Measurements from ENCODE around the gene PGAP6. TPM values are rescaled to one million over a fixed set of nuclear protein-coding genes. Genes with fewer than 3 reads are reported as not detected.

Gene PGAP6
- total and polyA plus RNA-seq, 2 of the 8 experiments (the other 6 are each of a cell fraction or from before 2014, with no cell fraction given): 86.8 to 364 TPM

DNA sequence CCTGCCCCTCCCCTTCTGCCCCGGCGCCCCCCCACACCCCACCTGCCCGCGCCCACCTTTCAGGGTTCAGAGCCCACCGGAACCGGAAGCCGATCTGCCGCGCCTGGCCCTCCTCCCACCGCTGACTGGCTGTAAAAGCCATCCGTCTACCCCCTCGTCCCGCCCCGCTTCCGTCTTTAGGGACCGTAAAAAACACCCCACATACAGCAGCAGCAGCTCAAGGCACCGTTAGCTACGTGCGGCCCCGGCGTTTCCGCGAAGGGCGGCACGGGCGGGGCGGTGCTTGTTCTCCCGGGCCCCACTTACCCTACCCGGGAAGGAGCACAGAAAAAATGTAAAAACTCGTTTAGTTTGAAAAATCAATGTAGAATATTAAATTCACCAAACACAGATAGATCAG is 11.3 kb downstream of the PGAP6 start, which contains the start of gene MRPL28 (continued):
- TF ChIP-seq, protein P1, sequence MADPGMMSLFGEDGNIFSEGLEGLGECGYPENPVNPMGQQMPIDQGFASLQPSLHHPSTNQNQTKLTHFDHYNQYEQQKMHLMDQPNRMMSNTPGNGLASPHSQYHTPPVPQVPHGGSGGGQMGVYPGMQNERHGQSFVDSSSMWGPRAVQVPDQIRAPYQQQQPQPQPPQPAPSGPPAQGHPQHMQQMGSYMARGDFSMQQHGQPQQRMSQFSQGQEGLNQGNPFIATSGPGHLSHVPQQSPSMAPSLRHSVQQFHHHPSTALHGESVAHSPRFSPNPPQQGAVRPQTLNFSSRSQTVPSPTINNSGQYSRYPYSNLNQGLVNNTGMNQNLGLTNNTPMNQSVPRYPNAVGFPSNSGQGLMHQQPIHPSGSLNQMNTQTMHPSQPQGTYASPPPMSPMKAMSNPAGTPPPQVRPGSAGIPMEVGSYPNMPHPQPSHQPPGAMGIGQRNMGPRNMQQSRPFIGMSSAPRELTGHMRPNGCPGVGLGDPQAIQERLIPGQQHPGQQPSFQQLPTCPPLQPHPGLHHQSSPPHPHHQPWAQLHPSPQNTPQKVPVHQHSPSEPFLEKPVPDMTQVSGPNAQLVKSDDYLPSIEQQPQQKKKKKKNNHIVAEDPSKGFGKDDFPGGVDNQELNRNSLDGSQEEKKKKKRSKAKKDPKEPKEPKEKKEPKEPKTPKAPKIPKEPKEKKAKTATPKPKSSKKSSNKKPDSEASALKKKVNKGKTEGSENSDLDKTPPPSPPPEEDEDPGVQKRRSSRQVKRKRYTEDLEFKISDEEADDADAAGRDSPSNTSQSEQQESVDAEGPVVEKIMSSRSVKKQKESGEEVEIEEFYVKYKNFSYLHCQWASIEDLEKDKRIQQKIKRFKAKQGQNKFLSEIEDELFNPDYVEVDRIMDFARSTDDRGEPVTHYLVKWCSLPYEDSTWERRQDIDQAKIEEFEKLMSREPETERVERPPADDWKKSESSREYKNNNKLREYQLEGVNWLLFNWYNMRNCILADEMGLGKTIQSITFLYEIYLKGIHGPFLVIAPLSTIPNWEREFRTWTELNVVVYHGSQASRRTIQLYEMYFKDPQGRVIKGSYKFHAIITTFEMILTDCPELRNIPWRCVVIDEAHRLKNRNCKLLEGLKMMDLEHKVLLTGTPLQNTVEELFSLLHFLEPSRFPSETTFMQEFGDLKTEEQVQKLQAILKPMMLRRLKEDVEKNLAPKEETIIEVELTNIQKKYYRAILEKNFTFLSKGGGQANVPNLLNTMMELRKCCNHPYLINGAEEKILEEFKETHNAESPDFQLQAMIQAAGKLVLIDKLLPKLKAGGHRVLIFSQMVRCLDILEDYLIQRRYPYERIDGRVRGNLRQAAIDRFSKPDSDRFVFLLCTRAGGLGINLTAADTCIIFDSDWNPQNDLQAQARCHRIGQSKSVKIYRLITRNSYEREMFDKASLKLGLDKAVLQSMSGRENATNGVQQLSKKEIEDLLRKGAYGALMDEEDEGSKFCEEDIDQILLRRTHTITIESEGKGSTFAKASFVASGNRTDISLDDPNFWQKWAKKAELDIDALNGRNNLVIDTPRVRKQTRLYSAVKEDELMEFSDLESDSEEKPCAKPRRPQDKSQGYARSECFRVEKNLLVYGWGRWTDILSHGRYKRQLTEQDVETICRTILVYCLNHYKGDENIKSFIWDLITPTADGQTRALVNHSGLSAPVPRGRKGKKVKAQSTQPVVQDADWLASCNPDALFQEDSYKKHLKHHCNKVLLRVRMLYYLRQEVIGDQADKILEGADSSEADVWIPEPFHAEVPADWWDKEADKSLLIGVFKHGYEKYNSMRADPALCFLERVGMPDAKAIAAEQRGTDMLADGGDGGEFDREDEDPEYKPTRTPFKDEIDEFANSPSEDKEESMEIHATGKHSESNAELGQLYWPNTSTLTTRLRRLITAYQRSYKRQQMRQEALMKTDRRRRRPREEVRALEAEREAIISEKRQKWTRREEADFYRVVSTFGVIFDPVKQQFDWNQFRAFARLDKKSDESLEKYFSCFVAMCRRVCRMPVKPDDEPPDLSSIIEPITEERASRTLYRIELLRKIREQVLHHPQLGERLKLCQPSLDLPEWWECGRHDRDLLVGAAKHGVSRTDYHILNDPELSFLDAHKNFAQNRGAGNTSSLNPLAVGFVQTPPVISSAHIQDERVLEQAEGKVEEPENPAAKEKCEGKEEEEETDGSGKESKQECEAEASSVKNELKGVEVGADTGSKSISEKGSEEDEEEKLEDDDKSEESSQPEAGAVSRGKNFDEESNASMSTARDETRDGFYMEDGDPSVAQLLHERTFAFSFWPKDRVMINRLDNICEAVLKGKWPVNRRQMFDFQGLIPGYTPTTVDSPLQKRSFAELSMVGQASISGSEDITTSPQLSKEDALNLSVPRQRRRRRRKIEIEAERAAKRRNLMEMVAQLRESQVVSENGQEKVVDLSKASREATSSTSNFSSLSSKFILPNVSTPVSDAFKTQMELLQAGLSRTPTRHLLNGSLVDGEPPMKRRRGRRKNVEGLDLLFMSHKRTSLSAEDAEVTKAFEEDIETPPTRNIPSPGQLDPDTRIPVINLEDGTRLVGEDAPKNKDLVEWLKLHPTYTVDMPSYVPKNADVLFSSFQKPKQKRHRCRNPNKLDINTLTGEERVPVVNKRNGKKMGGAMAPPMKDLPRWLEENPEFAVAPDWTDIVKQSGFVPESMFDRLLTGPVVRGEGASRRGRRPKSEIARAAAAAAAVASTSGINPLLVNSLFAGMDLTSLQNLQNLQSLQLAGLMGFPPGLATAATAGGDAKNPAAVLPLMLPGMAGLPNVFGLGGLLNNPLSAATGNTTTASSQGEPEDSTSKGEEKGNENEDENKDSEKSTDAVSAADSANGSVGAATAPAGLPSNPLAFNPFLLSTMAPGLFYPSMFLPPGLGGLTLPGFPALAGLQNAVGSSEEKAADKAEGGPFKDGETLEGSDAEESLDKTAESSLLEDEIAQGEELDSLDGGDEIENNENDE (IDR thresholded peaks at IDR 0.05; ENCODE audit: insufficient replicate concordance, low read length): no peak
- TF ChIP-seq SP2 (IDR thresholded peaks at IDR 0.05; ENCODE audit: low read length): peak; percentile 69
- no peak for TF ChIP-seq BACH1 (IDR thresholded peaks at IDR 0.05; ENCODE audit: low read length)
- no peak for TF ChIP-seq MAFK (IDR thresholded peaks at IDR 0.05; ENCODE audit: low read depth, low read length)
- no peak for TF ChIP-seq NANOG (IDR thresholded peaks at IDR 0.05; ENCODE audit: insufficient read depth, low read depth, low read length, poor library complexity, severe bottlenecking)
- no peak for TF ChIP-seq CHD1 (IDR thresholded peaks at IDR 0.05; ENCODE audit: low read depth, low read length)
- TF ChIP-seq EP300 (IDR thresholded peaks at IDR 0.05; ENCODE audit: borderline replicate concordance in 1 of 2, low read depth in 2 of 2, low read length in 2 of 2): no peak
- TF ChIP-seq JUN (IDR thresholded peaks at IDR 0.05; ENCODE audit: low read depth, low read length): no peak

All from H1 (cell line).